Lower leg skin (tissue), 4 donors: Measurements from ENCODE around the gene FRG2C. TPM values are rescaled to one million over a fixed set of nuclear protein-coding genes. Genes with fewer than 3 reads are reported as not detected.
"Not testable (repeated sequence)": the region's sequence is repeated elsewhere in the genome, so short reads cannot be mapped to it uniquely, and the experiment has no call there.

Experiments used
- DNase-seq, 2 donors: peaks; one replicate each; pipeline ENCODE4 v3.0.0-alpha.2; 2019; ENCODE audit warnings: low spot score in 2 of 2
- H3K4me3 ChIP-seq: fragments of 200-600 bp; sonication (generic); 2 replicates; pipeline ENCODE4 v1.5.1; 2017; ENCODE audit warnings: mild to moderate bottlenecking, low read depth; ENCODE audit not compliant: poor library complexity, severe bottlenecking
- CTCF ChIP-seq, 3 donors: fragments of 450-650 bp; IDR thresholded peaks; one replicate each; pipeline ENCODE4 v1.5.1; 2016; ENCODE audit warnings: antibody characterized with exemption in 3 of 3, mild to moderate bottlenecking in 3 of 3, moderate library complexity in 2 of 3
- POLR2A ChIP-seq, 2 donors: fragments of 450-650 bp; IDR thresholded peaks; one replicate each; pipeline ENCODE4 v1.6.1; 2016 to 2017; ENCODE audit warnings: antibody characterized with exemption in 2 of 2, mild to moderate bottlenecking in 1 of 2, moderate library complexity in 1 of 2
- WGBS, 2 donors: methylation state at CpG; one replicate each; pipeline ENCODE4 v1.1.5; 2018; 5-methylcytosine and 5-hydroxymethylcytosine counted together
- intact Hi-C: fragments of 100-400 bp; cut with DNase I; formaldehyde crosslinking; loops from one replicate; pipeline ENCODE4 v1.15.0; 2023; ENCODE audit warnings: low total_unique reads
- microRNA counts, 2 donors: library from miRNA; unstranded; fragments of <30 nt; microRNA quantifications; one replicate each; lab custom pipeline; 2016
- microRNA-seq, 2 donors: library from miRNA; unstranded; fragments of <30 nt; microRNA quantifications; one replicate each; pipeline ENCODE4, GENCODE V29; 2016; ENCODE audit warnings: borderline replicate concordance in 2 of 2, borderline number of aligned reads in 1 of 2
- total RNA-seq, 4 donors: library from RNA; depleted of rRNA; stranded (reverse); fragments of >200 nt; gene quantifications; one replicate each; pipeline ENCODE4 v1.1.0, GENCODE V29; 2016

FRG2C gene
- total RNA-seq, 4 donors from 2014 or later, result not detected

- WGBS, 2 donors, result 6 to 10% methylated on average over 32 of the region's 32 CpGs
- peak in 1 of 2 donors; percentile 83 for DNase-seq
- intact Hi-C loops, result not testable (repeated sequence)
- H3K4me3 ChIP-seq, result peak overlapping the region; percentile 12
These were observed 7.4 kb downstream of the FRG2C start for GRCh38 chr3:75671287-75672139.

- intact Hi-C loops, result not testable (repeated sequence)
- peak overlapping the region; percentile 17 for H3K4me3 ChIP-seq
- DNase-seq, result peak; percentile 59 to 90
- 10 to 16% methylated on average over 56 to 58 of the region's 59 CpGs for WGBS, 2 donors
These were observed 8.1 kb downstream of the FRG2C start for GRCh38 chr3:75672140-75672775.

GRCh38 chr3:75683965-75684364, 19.8 kb downstream of the FRG2C start:
- 0 to 7% methylated on average over 1 of the region's 1 CpG for WGBS, 2 donors

GRCh38 chr3:75687323-75687722, 23.2 kb downstream of the FRG2C start:
- H3K4me3 ChIP-seq, result no peak overlapping the region
- intact Hi-C loops, result no loop called here
- 86 to 90% methylated on average over 9 of the region's 9 CpGs for WGBS, 2 donors

More at GRCh38 chr3:75683965-75684364, 19.8 kb downstream of the FRG2C start:
- H3K4me3 ChIP-seq, intact Hi-C loops, DNase-seq: not testable (repeated sequence)

GRCh38 chr3:75692061-75692460, 27.9 kb downstream of the FRG2C start:
- TF ChIP-seq POLR2A (IDR thresholded peaks at IDR 0.05) (no peak), CTCF (IDR thresholded peaks at IDR 0.05) (no peak)
- DNase-seq, result no peak
- 75 to 84% methylated on average over 2 of the region's 2 CpGs for WGBS, 2 donors
- H3K4me3 ChIP-seq, result no peak overlapping the region
- intact Hi-C loops, result no loop called here

More at GRCh38 chr3:75687323-75687722, 23.2 kb downstream of the FRG2C start:
- DNase-seq, result no peak
- TF ChIP-seq POLR2A (IDR thresholded peaks at IDR 0.05) (no peak), CTCF (IDR thresholded peaks at IDR 0.05) (no peak)

MicroRNA genes within 50 kb of the gene (microRNA counts, 767-probe panel; counts per million panel counts)
- 0 to 358 counts per million in 2 donors for microRNA hsa-miR-1324 (lab: Ali Mortazavi, UCI)

Small RNAs within 50 kb of the gene (microRNA-seq; reads per million reads assigned to microRNA genes)
- gene MIR1324, result 0 reads per million in 2 donors

Other genes starting within 250 kb of the FRG2C start
- gene ZNF717, start 121.2 kb downstream of the FRG2C start, total RNA-seq, result 10 to 100 TPM in 3 of 4 donors, 1 to 10 TPM in 1; 9.7 to 24.7 (median 14.0) TPM